ENCODE measurements around the gene IL6.

GRCh38 chr7:22680482-22680911 lies 46.5 kb upstream of the IL6 start:
- TF ChIP-seq CTCF (IDR thresholded peaks at IDR 0.05; ENCODE audit: low read length), result no peak
- no peak for TF ChIP-seq EZH2phosphoT487 (IDR thresholded peaks at IDR 0.05; ENCODE audit: low read length)

Measured in MM.1S (cell line).